Prostate gland (tissue), 2 donors: Measurements from ENCODE around the gene JARID2. TPM values are rescaled to one million over a fixed set of nuclear protein-coding genes. Genes with fewer than 3 reads are reported as not detected.

Experiments used
- DNase-seq: peaks from one replicate; pipeline ENCODE4 v3.0.0-alpha.2; 2019; ENCODE audit warnings: low spot score
- H3K27ac ChIP-seq, 2 donors: fragments of 200-600 bp; sonication (generic); 2 replicates each; pipeline ENCODE4 v1.5.1; 2017 to 2019
- H3K27me3 ChIP-seq: fragments of 200-600 bp; sonication (generic); replicated peaks from 2 replicates; pipeline ENCODE4 v1.5.1; 2019; ENCODE audit not compliant: insufficient read depth
- H3K36me3 ChIP-seq, 2 donors: fragments of 200-600 bp; sonication (generic); 1 replicate in 1 of 2; 2 replicates in 1 of 2; pipeline versions ENCODE4 v1.5.1 to v1.8.1; 2017 to 2019
- H3K4me1 ChIP-seq: fragments of 200-600 bp; sonication (generic); replicated peaks from 2 replicates; pipeline ENCODE4 v1.5.1; 2019
- H3K4me3 ChIP-seq, 2 donors: fragments of 200-600 bp; sonication (generic); 2 replicates each; pipeline ENCODE4 v1.5.1; 2017 to 2019
- H3K9me3 ChIP-seq: fragments of 200-600 bp; sonication (generic); 2 replicates; pipeline ENCODE4 v1.5.1; 2017
- POLR2A ChIP-seq: fragments of 450-650 bp; IDR thresholded peaks from one replicate; pipeline ENCODE4 v1.6.1; 2016; ENCODE audit warnings: antibody characterized with exemption, mild to moderate bottlenecking
- POLR2AphosphoS5 ChIP-seq: sonication (generic); formaldehyde crosslinking; IDR thresholded peaks from one replicate; pipeline ENCODE4 v1.6.1; 2017; ENCODE audit warnings: antibody characterized with exemption
- WGBS: methylation state at CpG from one replicate; pipeline ENCODE4 v1.1.5; 2018; 5-methylcytosine and 5-hydroxymethylcytosine counted together
- intact Hi-C: fragments of 100-400 bp; cut with DNase I; formaldehyde crosslinking; loops from one replicate; pipeline ENCODE4 v1.14.2; 2022
- total RNA-seq, 2 donors: library from RNA; depleted of rRNA; stranded (reverse); fragments of >200 nt; gene quantifications; one replicate each; pipeline ENCODE4 v1.1.0, GENCODE V29; 2016
- TF ChIP-seq, protein P1 (sequence below), 4 experiments: fragments of 200-600 bp in 2 of 4; fragments of 450-650 bp in 2 of 4; sonication (generic) in 2 of 4; IDR thresholded peaks; 1 replicate in 3 of 4; 2 replicates in 1 of 4; pipeline ENCODE4 v1.5.1; 2016 to 2019; ENCODE audit warnings: antibody characterized with exemption in 4 of 4, mild to moderate bottlenecking in 2 of 4, moderate library complexity in 2 of 4

JARID2 gene
- total RNA-seq, 2 donors from 2014 or later: 7.7 to 35.4 TPM

DNA sequence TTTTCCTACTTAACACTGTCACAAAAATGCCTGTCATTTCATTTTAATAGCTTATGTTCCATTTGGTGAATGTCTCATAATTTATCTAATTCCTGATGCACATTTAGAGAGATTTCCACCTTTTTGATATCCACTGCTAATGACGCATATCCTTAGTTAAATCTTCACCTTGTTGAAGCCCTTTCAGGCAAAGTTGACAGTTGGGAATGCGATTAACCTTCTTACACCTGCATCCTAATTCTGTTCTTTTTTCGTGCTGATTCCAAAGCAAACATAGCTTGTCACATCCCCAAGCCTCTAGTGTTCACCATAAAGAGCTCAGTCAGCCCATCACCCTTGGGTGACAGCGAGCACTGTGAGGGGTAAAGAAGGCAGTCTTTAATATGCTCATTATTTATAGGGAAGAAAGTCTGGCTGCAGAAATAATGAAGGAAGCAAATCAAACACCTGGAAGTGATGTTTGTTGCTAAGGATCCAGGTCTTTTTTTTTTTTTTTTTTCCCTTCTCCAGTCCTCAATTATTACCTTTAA lies 211.3 kb downstream of the JARID2 start:
- H3K27me3 ChIP-seq: no peaks in the 10 kb centered on the region
- no peaks in the 10 kb centered on the region for H3K36me3 ChIP-seq
- no peaks in the 10 kb centered on the region for H3K4me1 ChIP-seq
- H3K4me3 ChIP-seq: no peak overlapping the region
- DNase-seq: no peak
- H3K9me3 ChIP-seq: no peaks in the 10 kb centered on the region
- TF ChIP-seq, protein P1, sequence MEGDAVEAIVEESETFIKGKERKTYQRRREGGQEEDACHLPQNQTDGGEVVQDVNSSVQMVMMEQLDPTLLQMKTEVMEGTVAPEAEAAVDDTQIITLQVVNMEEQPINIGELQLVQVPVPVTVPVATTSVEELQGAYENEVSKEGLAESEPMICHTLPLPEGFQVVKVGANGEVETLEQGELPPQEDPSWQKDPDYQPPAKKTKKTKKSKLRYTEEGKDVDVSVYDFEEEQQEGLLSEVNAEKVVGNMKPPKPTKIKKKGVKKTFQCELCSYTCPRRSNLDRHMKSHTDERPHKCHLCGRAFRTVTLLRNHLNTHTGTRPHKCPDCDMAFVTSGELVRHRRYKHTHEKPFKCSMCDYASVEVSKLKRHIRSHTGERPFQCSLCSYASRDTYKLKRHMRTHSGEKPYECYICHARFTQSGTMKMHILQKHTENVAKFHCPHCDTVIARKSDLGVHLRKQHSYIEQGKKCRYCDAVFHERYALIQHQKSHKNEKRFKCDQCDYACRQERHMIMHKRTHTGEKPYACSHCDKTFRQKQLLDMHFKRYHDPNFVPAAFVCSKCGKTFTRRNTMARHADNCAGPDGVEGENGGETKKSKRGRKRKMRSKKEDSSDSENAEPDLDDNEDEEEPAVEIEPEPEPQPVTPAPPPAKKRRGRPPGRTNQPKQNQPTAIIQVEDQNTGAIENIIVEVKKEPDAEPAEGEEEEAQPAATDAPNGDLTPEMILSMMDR (IDR thresholded peaks at IDR 0.05): no peak
- TF ChIP-seq POLR2A: no peak
- TF ChIP-seq POLR2AphosphoS5: no peak
- WGBS: 77% methylated on average over 4 of the region's 4 CpGs
- intact Hi-C loops: no loop called here
- H3K27ac ChIP-seq: no peak overlapping the region

DNA sequence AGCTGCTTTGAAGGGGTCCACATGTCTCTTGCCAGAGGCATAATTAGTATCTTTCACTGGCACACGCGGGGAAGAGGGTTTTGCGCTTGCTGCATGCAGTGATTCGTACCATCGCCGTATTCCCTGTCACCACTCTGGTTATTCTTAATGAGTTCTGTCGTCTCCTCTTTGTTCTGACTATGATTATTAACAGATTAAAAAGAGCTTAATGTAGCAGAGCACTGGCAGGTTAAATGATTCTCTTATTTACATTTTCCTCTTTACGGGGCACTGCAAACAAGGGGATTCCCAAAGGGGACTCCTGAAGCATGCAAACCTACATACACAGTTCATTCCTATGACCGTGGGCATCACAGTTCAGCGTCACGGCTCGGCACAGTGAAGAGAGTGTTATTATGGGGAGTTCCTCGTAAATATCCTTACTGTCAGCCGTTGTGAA lies 212.2 kb downstream of the JARID2 start:
- intact Hi-C loops: no loop called here
- Histone ChIP-seq H3K9me3 (no peaks in the 10 kb centered on the region), H3K27ac (no peak overlapping the region), H3K27me3 (no peaks in the 10 kb centered on the region), H3K36me3 (no peaks in the 10 kb centered on the region), H3K4me1 (no peaks in the 10 kb centered on the region), H3K4me3 (no peak overlapping the region)
- WGBS: 29% methylated on average over 14 of the region's 14 CpGs
- TF ChIP-seq POLR2A (no peak), POLR2AphosphoS5 (no peak)
- TF ChIP-seq, protein P1 (IDR thresholded peaks at IDR 0.05): no peak
- DNase-seq: no peak

DNA sequence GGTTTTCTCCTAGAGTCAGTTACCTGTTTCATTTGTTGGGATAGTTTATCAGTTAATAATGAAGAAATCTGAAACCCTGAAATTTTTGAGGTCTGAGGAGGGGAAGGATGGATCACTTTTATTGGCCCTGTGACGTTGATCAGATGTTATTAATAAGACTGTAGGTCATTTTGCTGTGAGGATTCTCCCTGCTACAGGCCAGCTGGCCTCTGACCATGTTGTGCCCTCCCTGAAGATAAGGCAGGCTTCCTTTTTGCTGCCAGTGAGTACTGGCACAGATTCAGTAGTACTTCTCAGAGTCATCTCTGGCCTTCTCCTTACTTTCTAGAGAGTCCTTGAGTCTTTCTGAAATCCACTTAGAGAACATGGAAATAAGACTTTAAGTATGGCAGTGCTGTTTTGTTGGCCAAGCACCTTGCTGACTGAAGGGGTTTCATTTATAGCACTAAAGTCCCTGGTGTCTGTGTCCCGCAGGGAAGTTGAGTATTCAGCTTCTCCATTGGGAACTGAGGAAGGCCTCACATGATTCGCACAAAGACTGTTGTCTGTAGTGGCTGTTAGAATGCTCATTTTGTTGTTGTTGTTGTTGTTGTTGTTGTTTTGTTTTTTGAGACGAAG lies 214.3 kb downstream of the JARID2 start:
- no peak for DNase-seq
- Histone ChIP-seq H3K9me3 (no peaks in the 10 kb centered on the region), H3K36me3 (no peaks in the 10 kb centered on the region), H3K27me3 (no peaks in the 10 kb centered on the region), H3K4me1 (no peaks in the 10 kb centered on the region), H3K4me3 (no peak overlapping the region), H3K27ac (no peak overlapping the region)
- intact Hi-C loops: no loop called here
- 84% methylated on average over 4 of the region's 4 CpGs for WGBS
- TF ChIP-seq, protein P1 (IDR thresholded peaks at IDR 0.05): no peak
- TF ChIP-seq POLR2AphosphoS5: no peak
- TF ChIP-seq POLR2A: no peak

DNA sequence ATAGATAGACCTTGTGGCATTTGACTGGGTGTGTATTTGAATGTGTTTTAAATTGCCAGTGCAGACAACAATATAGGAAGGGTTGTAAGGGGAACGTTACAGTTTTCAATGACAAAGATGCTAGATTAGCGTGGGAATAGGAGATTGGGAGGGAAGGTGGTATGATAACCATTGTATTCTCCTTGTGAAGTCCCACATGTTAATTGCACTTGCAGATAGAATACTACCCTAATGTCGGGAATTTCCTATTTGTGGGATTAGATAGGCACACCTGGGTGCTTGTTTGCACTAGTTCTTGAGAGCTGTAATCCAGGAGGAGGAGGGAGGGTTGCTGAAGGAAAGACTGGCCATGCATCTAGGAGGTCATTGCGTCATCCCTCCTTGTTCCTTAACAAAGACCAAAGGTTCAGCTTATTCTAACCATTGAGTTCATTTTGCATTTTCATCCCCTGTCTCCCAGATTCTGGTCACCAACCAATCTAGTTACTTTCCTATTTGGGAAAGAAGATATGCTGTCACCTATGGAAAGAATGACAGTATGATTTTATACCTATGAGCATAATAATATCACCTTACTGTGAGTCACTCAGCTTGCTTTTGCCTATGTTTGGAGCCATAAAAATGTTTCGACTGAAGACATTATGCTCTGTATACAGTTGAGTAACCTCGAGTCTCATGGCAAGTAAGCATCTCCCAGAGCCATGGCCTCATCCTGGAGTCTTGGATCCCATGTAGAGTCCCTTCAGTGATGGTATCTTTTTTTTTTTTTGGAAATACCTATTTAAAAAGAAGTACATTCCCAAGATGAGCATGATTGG lies 215.5 kb downstream of the JARID2 start:
- no peak overlapping the region for H3K27ac ChIP-seq
- intact Hi-C loops: no loop called here
- no peaks in the 10 kb centered on the region for H3K27me3 ChIP-seq
- H3K4me3 ChIP-seq: no peak overlapping the region
- H3K36me3 ChIP-seq: no peaks in the 10 kb centered on the region
- WGBS: 95% methylated on average over 6 of the region's 6 CpGs
- DNase-seq: no peak
- H3K4me1 ChIP-seq: no peaks in the 10 kb centered on the region
- TF ChIP-seq, protein P1 (IDR thresholded peaks at IDR 0.05): no peak
- no peak for TF ChIP-seq POLR2A
- no peak for TF ChIP-seq POLR2AphosphoS5
- no peaks in the 10 kb centered on the region for H3K9me3 ChIP-seq
